BJ (cell line): ENCODE results near the gene HSD17B8. TPM values are rescaled to one million over a fixed set of nuclear protein-coding genes. Genes with fewer than 3 reads are reported as not detected.
A peak's percentile ranks its signal among the peaks of the same experiment; 100 is the strongest.

Experiments used
- CTCF ChIA-PET: fragments of 350-600 bp; formaldehyde crosslinking; extraction: SDS; loops from one replicate; lab custom pipeline; 2021; ENCODE audit warnings: antibody characterized with exemption, inconsistent platforms; lab: Yijun Ruan, JAX
- POLR2A ChIA-PET: fragments of 300-600 bp; sonication (Branson Sonifier 250); formaldehyde crosslinking; extraction: SDS; loops from one replicate; lab custom pipeline; 2021; ENCODE audit warnings: antibody characterized with exemption; lab: Charles Lee
- DNase-seq: peaks from one replicate; pipeline ENCODE4 v3.0.0-alpha.2; 2011; ENCODE audit warnings: low read depth
- H3K27me3 ChIP-seq: 2 replicates; pipeline ENCODE4 v1.6.0; 2011; ENCODE audit warnings: low read length; ENCODE audit not compliant: control insufficient read depth, insufficient read depth
- H3K36me3 ChIP-seq: 2 replicates; pipeline ENCODE4 v1.5.1; 2011; ENCODE audit warnings: low read length; ENCODE audit not compliant: control insufficient read depth, insufficient read depth
- H3K4me3 ChIP-seq: 2 replicates; pipeline ENCODE4 v1.5.1; 2011; ENCODE audit warnings: low read depth, mild to moderate bottlenecking, control low read depth, low read length
- CTCF ChIP-seq: IDR thresholded peaks from 2 replicates; pipeline ENCODE4 v1.5.1; 2011; ENCODE audit warnings: low read depth, mild to moderate bottlenecking, control low read depth, inconsistent platforms, low read length, moderate library complexity; ENCODE audit not compliant: insufficient read depth
- polyA plus RNA-seq: library from polyadenylated mRNA; depleted of rRNA; stranded (reverse); fragments of >200 nt; gene quantifications from 2 replicates; pipeline ENCODE4 v1.2.3, GENCODE V29; 2011

The HSD17B8 gene
- polyA plus RNA-seq, 1 experiment, result 3.4 TPM

- CTCF ChIA-PET, result interaction anchor here (0.6 kb wide), 1 partner anchor 31 kb away, joined by 3 read pairs; no protein-coding TSS in a partner anchor
- Histone ChIP-seq H3K27me3 (peaks cover 17% of the 10 kb centered on the region), H3K4me3 (peak within 1 kb of the TSS; percentile 26), H3K36me3 (peaks cover 15% of the 10 kb centered on the region)
- TF ChIP-seq CTCF, result no peak
- POLR2A ChIA-PET, result no interaction called here
- DNase-seq, result no peak
Observed at GRCh38 chr6:33192105-33192646, 12.3 kb upstream of the HSD17B8 start, which contains the start of gene COL11A2. Gene COL11A2, minus strand, starts transcription at chr6:33192467. Its CDS starts 227 bp downstream, at chr6:33192240.

- Histone ChIP-seq H3K4me3 (peak overlapping the region; percentile 26), H3K27me3 (peaks cover 17% of the 10 kb centered on the region), H3K36me3 (peaks cover 15% of the 10 kb centered on the region)
- ChIA-PET POLR2A (no interaction called here), CTCF (interaction anchor here (1.0 to 1.3 kb wide), 2 partner anchors 32 to 38 kb away, joined by 3 to 4 read pairs; no protein-coding TSS in a partner anchor)
- no peak for DNase-seq
- TF ChIP-seq CTCF, result no peak
Observed at GRCh38 chr6:33192671-33193602, 11.5 kb upstream of the HSD17B8 start.

GRCh38 chr6:33193619-33194018 lies 10.8 kb upstream of the HSD17B8 start:
- CTCF ChIA-PET, result interaction anchor here (1.0 to 1.4 kb wide), 4 partner anchors 32 to 55 kb away, joined by 3 to 4 read pairs (median 3); no protein-coding TSS in a partner anchor
- no peak for TF ChIP-seq CTCF
- H3K36me3 ChIP-seq, result peaks cover 15% of the 10 kb centered on the region
- H3K4me3 ChIP-seq, result no peak overlapping the region
- H3K27me3 ChIP-seq, result peaks cover 17% of the 10 kb centered on the region
- no peak for DNase-seq
- POLR2A ChIA-PET, result no interaction called here

GRCh38 chr6:33194431-33194979 lies 9.9 kb upstream of the HSD17B8 start:
- H3K36me3 ChIP-seq, result peaks cover 15% of the 10 kb centered on the region
- ChIA-PET CTCF (interaction anchor here (1.0 to 1.4 kb wide), 3 partner anchors 32 to 54 kb away, joined by 3 to 5 read pairs (median 3); no protein-coding TSS in a partner anchor), POLR2A (no interaction called here)
- no peak for TF ChIP-seq CTCF
- no peak overlapping the region for H3K4me3 ChIP-seq
- peaks cover 14% of the 10 kb centered on the region for H3K27me3 ChIP-seq
- no peak for DNase-seq
